GM12878 (cell line): Measurements from ENCODE around the gene RNF25. TPM values are rescaled to one million over a fixed set of nuclear protein-coding genes. Genes with fewer than 3 reads are reported as not detected.
A peak's percentile ranks its signal among the peaks of the same experiment; 100 is the strongest.

Source experiments
- BHLHE40 ChIP-seq, 2 experiments: fragments of 450-650 bp in 1 of 2; IDR thresholded peaks; 2 replicates each; pipeline ENCODE4 v1.6.1; 2011 to 2017; ENCODE audit warnings: low read depth in 2 of 2, borderline replicate concordance in 1 of 2, improper control_type of control experiment in 1 of 2, low read length in 1 of 2, mild to moderate bottlenecking in 1 of 2
- CEBPB ChIP-seq, 2 experiments: fragments of 150-350 bp in 1 of 2; IDR thresholded peaks; 2 replicates each; pipeline ENCODE4 v1.6.1; 2012 to 2014; ENCODE audit warnings: low read depth in 2 of 2, low read length in 2 of 2, borderline replicate concordance in 1 of 2, inconsistent platforms in 1 of 2
- EGR1 ChIP-seq, 2 experiments: IDR thresholded peaks; 1 replicate in 1 of 2; 2 replicates in 1 of 2; pipeline ENCODE4 v1.6.1; 2011 to 2012; ENCODE audit warnings: low read depth in 2 of 2, low read length in 2 of 2, borderline replicate concordance in 1 of 2, mild to moderate bottlenecking in 1 of 2, moderate library complexity in 1 of 2
- FOXK2 ChIP-seq: fragments of 450-650 bp; IDR thresholded peaks from 2 replicates; pipeline ENCODE4 v1.6.1; 2017; ENCODE audit warnings: mild to moderate bottlenecking, moderate library complexity
- GATAD2B ChIP-seq: fragments of 450-650 bp; conservative IDR thresholded peaks from 2 replicates; pipeline ENCODE4 v1.6.1; 2017; ENCODE audit warnings: low read depth, mild to moderate bottlenecking, moderate library complexity
- JUNB ChIP-seq: IDR thresholded peaks from 2 replicates; pipeline ENCODE4 v1.6.1; 2016; ENCODE audit warnings: antibody characterized with exemption, mild to moderate bottlenecking
- MEF2B ChIP-seq: fragments of 450-650 bp; IDR thresholded peaks from 2 replicates; pipeline ENCODE4 v1.6.1; 2018; ENCODE audit warnings: mild to moderate bottlenecking, moderate library complexity; ENCODE audit not compliant: partially characterized antibody, poor library complexity, severe bottlenecking
- MTA2 ChIP-seq: fragments of 450-650 bp; IDR thresholded peaks from 2 replicates; pipeline ENCODE4 v1.6.1; 2016; ENCODE audit warnings: low read depth, mild to moderate bottlenecking, moderate library complexity
- MTA3 ChIP-seq: IDR thresholded peaks from 2 replicates; pipeline ENCODE4 v1.6.1; 2012; ENCODE audit warnings: low read length, inconsistent platforms, borderline replicate concordance
- NFYB ChIP-seq: IDR thresholded peaks from 2 replicates; pipeline ENCODE4 v1.6.1; 2011; ENCODE audit warnings: low read depth, mild to moderate bottlenecking, low read length, improper control_type of control experiment, moderate library complexity; ENCODE audit not compliant: insufficient read depth
- RAD51 ChIP-seq: fragments of 450-650 bp; IDR thresholded peaks from 2 replicates; pipeline ENCODE4 v1.6.1; 2016; ENCODE audit warnings: moderate library complexity, mild to moderate bottlenecking, inconsistent platforms
- RB1 ChIP-seq: fragments of 450-650 bp; formaldehyde crosslinking; IDR thresholded peaks from 2 replicates; pipeline ENCODE4 v1.6.1; 2017; ENCODE audit warnings: mild to moderate bottlenecking, borderline replicate concordance
- RUNX3 ChIP-seq: IDR thresholded peaks from 2 replicates; pipeline ENCODE4 v1.6.1; 2012; ENCODE audit warnings: low read length, inconsistent platforms
- SMAD5 ChIP-seq: IDR thresholded peaks from 2 replicates; pipeline ENCODE4 v1.6.1; 2016; ENCODE audit warnings: antibody characterized with exemption, low read depth
- USF1 ChIP-seq: IDR thresholded peaks from 2 replicates; pipeline ENCODE4 v1.6.1; 2011; ENCODE audit warnings: borderline replicate concordance, low read depth, mild to moderate bottlenecking, moderate library complexity, mixed read lengths, low read length; ENCODE audit not compliant: insufficient read depth; ENCODE audit errors: extremely low read length
- ZBED1 ChIP-seq: IDR thresholded peaks from 2 replicates; pipeline ENCODE4 v1.6.1; 2016; ENCODE audit warnings: borderline replicate concordance
- ZNF217 ChIP-seq: fragments of 450-650 bp; IDR thresholded peaks from 2 replicates; pipeline ENCODE4 v1.6.1; 2017; ENCODE audit warnings: antibody characterized with exemption, mild to moderate bottlenecking
- ZNF687 ChIP-seq: fragments of 450-650 bp; IDR thresholded peaks from 2 replicates; pipeline ENCODE4 v1.6.1; 2017; ENCODE audit warnings: mild to moderate bottlenecking, moderate library complexity
- polyA plus RNA-seq, 11 experiments: library from polyadenylated mRNA; depleted of rRNA in 4 of 11; unstranded in 6 of 11; stranded (reverse) in 5 of 11; fragments of >200 nt; fragmentation: Nextera tagmentation in 4 of 11; fragmentation: Illumina TruSeq in 1 of 11; extraction: Ambion mirVana in 4 of 11; extraction: Trizol in 1 of 11; gene quantifications; 1 replicate in 1 of 11; 2 replicates in 10 of 11; pipeline versions ENCODE4 v1.2.1 to v1.2.3, GENCODE V29; 2011 to 2016; ENCODE audit warnings: inconsistent platforms in 2 of 11, missing spikeins in 2 of 11, low read depth in 1 of 11
- total RNA-seq, 4 experiments: library from RNA; depleted of rRNA in 3 of 4; stranded (reverse); fragments of >200 nt in 3 of 4; fragmentation: Illumina TruSeq in 1 of 4; extraction: Trizol in 1 of 4; gene quantifications; 2 replicates each; pipeline versions ENCODE4 v1.2.1 to v1.2.3, GENCODE V29; 2013 to 2021
- TF ChIP-seq, protein P1 (sequence below): fragments of 450-650 bp; formaldehyde crosslinking; IDR thresholded peaks from 2 replicates; pipeline ENCODE4 v1.4.0; 2022; ENCODE audit warnings: mild to moderate bottlenecking, moderate library complexity
- TF ChIP-seq, protein P2 (sequence below): IDR thresholded peaks from 2 replicates; pipeline ENCODE4 v1.6.1; 2011; ENCODE audit warnings: low read depth, mild to moderate bottlenecking, low read length, moderate library complexity, borderline replicate concordance; ENCODE audit errors: extremely low read depth

The RNF25 gene
- total and polyA plus RNA-seq, 10 of the 15 experiments (the other 5 are each of a cell fraction or from before 2014, with no cell fraction given) = 1.3 to 70.4 (median 28.4) TPM

GRCh38 chr2:218671654-218672566 lies at the start of gene RNF25, which contains the start of gene STK36 (continued):
- TF ChIP-seq SMAD5 = peak; percentile 37; the same call in 1 of the 2 replicates
- TF ChIP-seq FOXK2 = 0 out of 2 replicates have a peak, but pooled peaks have one; percentile 32
- no peak for TF ChIP-seq MTA2
- peak in 1 of 2 experiments; percentile 55; a peak in 1 of 3 replicates for TF ChIP-seq EGR1 (IDR thresholded peaks at IDR 0.05; ENCODE audit: borderline replicate concordance in 1 of 2, low read depth in 2 of 2, low read length in 2 of 2)
- no peak for TF ChIP-seq BHLHE40 (IDR thresholded peaks at IDR 0.05; ENCODE audit: borderline replicate concordance in 1 of 2, low read depth in 2 of 2, low read length in 1 of 2)
- TF ChIP-seq MEF2B = no peak
- no peak for TF ChIP-seq ZNF217
- no peak for TF ChIP-seq ZBED1
- TF ChIP-seq ZNF687 = 0 out of 2 replicates have a peak, but pooled peaks have one; percentile 12
- TF ChIP-seq MTA3 = no peak; the same call in 1 of the 2 replicates
- TF ChIP-seq, protein P1, sequence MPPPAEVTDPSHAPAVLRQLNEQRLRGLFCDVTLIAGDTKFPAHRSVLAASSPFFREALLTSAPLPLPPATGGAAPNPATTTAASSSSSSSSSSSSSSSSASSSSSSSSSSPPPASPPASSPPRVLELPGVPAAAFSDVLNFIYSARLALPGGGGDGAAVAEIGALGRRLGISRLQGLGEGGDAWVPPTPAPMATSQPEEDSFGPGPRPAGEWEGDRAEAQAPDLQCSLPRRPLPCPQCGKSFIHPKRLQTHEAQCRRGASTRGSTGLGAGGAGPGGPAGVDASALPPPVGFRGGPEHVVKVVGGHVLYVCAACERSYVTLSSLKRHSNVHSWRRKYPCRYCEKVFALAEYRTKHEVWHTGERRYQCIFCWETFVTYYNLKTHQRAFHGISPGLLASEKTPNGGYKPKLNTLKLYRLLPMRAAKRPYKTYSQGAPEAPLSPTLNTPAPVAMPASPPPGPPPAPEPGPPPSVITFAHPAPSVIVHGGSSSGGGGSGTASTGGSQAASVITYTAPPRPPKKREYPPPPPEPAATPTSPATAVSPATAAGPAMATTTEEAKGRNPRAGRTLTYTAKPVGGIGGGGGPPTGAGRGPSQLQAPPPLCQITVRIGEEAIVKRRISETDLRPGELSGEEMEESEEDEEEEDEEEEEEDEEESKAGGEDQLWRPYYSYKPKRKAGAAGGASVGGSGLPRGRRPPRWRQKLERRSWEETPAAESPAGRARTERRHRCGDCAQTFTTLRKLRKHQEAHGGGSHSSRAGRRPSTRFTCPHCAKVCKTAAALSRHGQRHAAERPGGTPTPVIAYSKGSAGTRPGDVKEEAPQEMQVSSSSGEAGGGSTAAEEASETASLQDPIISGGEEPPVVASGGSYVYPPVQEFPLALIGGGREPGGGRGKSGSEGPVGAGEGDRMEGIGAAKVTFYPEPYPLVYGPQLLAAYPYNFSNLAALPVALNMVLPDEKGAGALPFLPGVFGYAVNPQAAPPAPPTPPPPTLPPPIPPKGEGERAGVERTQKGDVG = no peak
- TF ChIP-seq USF1 = no peak
- TF ChIP-seq RB1 = peak; percentile 49; the same call in 1 of the 2 replicates
- no peak for TF ChIP-seq JUNB
- TF ChIP-seq NFYB = no peak
- TF ChIP-seq RUNX3 = peak; percentile 6; the same call in 1 of the 2 replicates
- no peak for TF ChIP-seq GATAD2B
- no peak for TF ChIP-seq CEBPB (IDR thresholded peaks at IDR 0.05; ENCODE audit: borderline replicate concordance in 1 of 2, low read depth in 2 of 2, low read length in 2 of 2)
- TF ChIP-seq, protein P2, sequence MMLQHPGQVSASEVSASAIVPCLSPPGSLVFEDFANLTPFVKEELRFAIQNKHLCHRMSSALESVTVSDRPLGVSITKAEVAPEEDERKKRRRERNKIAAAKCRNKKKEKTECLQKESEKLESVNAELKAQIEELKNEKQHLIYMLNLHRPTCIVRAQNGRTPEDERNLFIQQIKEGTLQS = no peak
- no peak for TF ChIP-seq RAD51
